BLaER1 treated with 17β-estradiol and CSF1 and Interleukin-3, amounts not matched to agents 10 nM and 100 nM (cell line): ENCODE data around the gene ATG5.
A peak's percentile ranks its signal among the peaks of the same experiment; 100 is the strongest.

Source experiments
- H3K27ac ChIP-seq, 11 experiments: shearing (Covaris generic); formaldehyde crosslinking; 2 replicates each; pipeline ENCODE4 v1.8.1; 2022
- H3K27me3 ChIP-seq, 11 experiments: shearing (Covaris generic); formaldehyde crosslinking; 2 replicates each; pipeline ENCODE4 v1.8.1; 2022
- H3K36me3 ChIP-seq, 11 experiments: shearing (Covaris generic); formaldehyde crosslinking; 2 replicates each; pipeline ENCODE4 v1.8.1; 2022
- H3K4me1 ChIP-seq, 10 experiments: shearing (Covaris generic); formaldehyde crosslinking; 2 replicates each; pipeline ENCODE4 v1.8.1; 2022
- H3K4me2 ChIP-seq, 11 experiments: shearing (Covaris generic); formaldehyde crosslinking; 2 replicates each; pipeline ENCODE4 v1.8.1; 2022
- H3K4me3 ChIP-seq, 10 experiments: shearing (Covaris generic); formaldehyde crosslinking; 2 replicates each; pipeline ENCODE4 v1.8.1; 2022
- H3K9ac ChIP-seq, 11 experiments: shearing (Covaris generic); formaldehyde crosslinking; 2 replicates each; pipeline ENCODE4 v1.8.1; 2022
- H3K9me3 ChIP-seq, 11 experiments: shearing (Covaris generic); formaldehyde crosslinking; replicated peaks in 1 of 11; 2 replicates each; pipeline ENCODE4 v1.8.1; 2022
- H4K20me1 ChIP-seq, 11 experiments: shearing (Covaris generic); formaldehyde crosslinking; 2 replicates each; pipeline ENCODE4 v1.8.1; 2022
- Cebpa-rat ChIP-seq, 11 experiments: shearing (Covaris generic); IDR thresholded peaks; 2 replicates each; pipeline ENCODE4 v1.8.1; 2022

Gene ATG5

DNA sequence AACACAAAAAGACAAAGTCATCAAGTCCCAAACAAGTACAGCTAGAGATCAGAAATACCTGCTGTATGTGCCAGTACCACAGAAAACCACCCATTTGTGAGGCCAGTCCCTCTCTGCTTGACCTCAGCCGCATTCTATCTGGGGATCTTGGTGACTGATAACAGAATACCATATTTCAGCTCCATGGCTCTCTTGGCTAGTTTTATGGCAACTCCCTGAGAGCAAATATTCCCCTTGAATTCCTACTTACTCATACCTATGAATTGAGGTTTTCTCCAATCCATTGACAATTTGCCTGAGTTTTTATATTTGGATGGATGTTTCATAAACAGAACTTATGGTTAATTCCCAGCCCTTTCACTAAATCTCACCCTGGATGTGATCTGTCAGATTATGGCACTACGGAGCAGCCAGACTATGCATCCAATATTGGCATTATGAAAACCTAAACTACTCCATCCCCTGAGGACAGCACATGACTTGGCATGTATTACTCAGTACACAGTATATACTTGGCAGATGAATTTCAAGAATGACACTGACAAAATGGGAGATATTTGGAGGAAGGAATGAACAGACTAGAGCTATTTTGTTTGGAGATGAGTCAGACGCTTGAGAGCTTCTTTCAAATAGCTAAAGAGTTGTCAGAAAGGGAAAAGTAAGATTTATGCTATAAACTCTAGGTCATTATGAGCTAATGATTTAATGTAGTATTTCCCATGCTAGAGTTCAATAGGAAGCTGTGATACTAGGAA lies 143.7 kb downstream of the ATG5 start:
- peaks cover 7 to 18% (median 12%) of the 10 kb centered on the region in 11 experiments; a peak in 21 of 22 replicates for H3K36me3 ChIP-seq
- no peak overlapping the region for H3K27ac ChIP-seq
- no peak for TF ChIP-seq Cebpa-rat (IDR thresholded peaks at IDR 0.05)
- no peak overlapping the region for H3K9ac ChIP-seq
- H4K20me1 ChIP-seq: no peaks in the 10 kb centered on the region
- no peaks in the 10 kb centered on the region for H3K9me3 ChIP-seq
- H3K4me1 ChIP-seq: peaks cover 11 to 22% (median 14%) of the 10 kb centered on the region in 10 experiments
- H3K27me3 ChIP-seq: no peaks in the 10 kb centered on the region
- H3K4me3 ChIP-seq: no peak overlapping the region
- no peak overlapping the region for H3K4me2 ChIP-seq

GRCh38 chr6:106180208-106180607 lies 145.4 kb downstream of the ATG5 start:
- H3K27ac ChIP-seq: no peak overlapping the region
- no peaks in the 10 kb centered on the region for H3K27me3 ChIP-seq
- peaks cover 11 to 35% (median 17%) of the 10 kb centered on the region in 10 experiments for H3K4me1 ChIP-seq
- no peak overlapping the region for H3K4me3 ChIP-seq
- H3K4me2 ChIP-seq: no peak overlapping the region
- H4K20me1 ChIP-seq: no peaks in the 10 kb centered on the region
- TF ChIP-seq Cebpa-rat (IDR thresholded peaks at IDR 0.05): no peak
- no peak overlapping the region for H3K9ac ChIP-seq
- H3K36me3 ChIP-seq: peaks cover 0 to 4% (median 0%) of the 10 kb centered on the region in 11 experiments; a peak in 2 of 22 replicates
- H3K9me3 ChIP-seq: no peaks in the 10 kb centered on the region

- H3K36me3 ChIP-seq: no peaks in the 10 kb centered on the region
- H3K27ac ChIP-seq: no peak overlapping the region
- H3K4me1 ChIP-seq: peaks cover 11 to 35% (median 17%) of the 10 kb centered on the region in 10 experiments
- H3K27me3 ChIP-seq: no peaks in the 10 kb centered on the region
- H4K20me1 ChIP-seq: no peaks in the 10 kb centered on the region
- H3K9me3 ChIP-seq: no peaks in the 10 kb centered on the region
- TF ChIP-seq Cebpa-rat (IDR thresholded peaks at IDR 0.05): no peak
- peak overlapping the region; percentile 5 to 56 (median 30); a peak in 18 of 22 replicates for H3K4me2 ChIP-seq
- no peak overlapping the region for H3K9ac ChIP-seq
- no peak overlapping the region for H3K4me3 ChIP-seq
Measured at GRCh38 chr6:106178900-106179299, 146.7 kb downstream of the ATG5 start.

DNA sequence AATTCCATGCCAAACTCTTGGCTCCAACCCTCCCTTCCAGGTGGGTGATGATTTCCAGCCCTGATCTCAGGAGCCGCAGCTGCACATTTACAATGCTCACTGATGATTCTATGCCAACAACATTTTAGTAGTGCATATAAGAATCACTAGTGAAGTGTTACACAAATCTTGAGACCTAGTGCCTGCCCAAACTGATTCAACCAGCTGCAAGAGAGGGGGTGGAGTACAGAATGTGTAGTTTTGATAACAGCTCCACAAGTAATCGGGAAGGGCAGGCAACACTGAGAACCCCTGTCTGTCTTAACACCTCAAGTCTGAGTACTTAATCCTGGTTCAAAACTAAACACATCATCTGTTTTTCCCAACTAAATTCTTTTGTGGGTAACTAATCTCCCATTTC lies 147.8 kb downstream of the ATG5 start:
- H3K4me2 ChIP-seq: 0 out of 22 replicates have a peak overlapping the region, but pooled peaks of 1 of the 11 experiments have one; percentile 31
- no peak overlapping the region for H3K27ac ChIP-seq
- H3K4me3 ChIP-seq: no peak overlapping the region
- H3K27me3 ChIP-seq: no peaks in the 10 kb centered on the region
- no peaks in the 10 kb centered on the region for H3K9me3 ChIP-seq
- peaks cover 11 to 35% (median 17%) of the 10 kb centered on the region in 10 experiments for H3K4me1 ChIP-seq
- H3K9ac ChIP-seq: no peak overlapping the region
- H4K20me1 ChIP-seq: no peaks in the 10 kb centered on the region
- H3K36me3 ChIP-seq: no peaks in the 10 kb centered on the region
- no peak for TF ChIP-seq Cebpa-rat (IDR thresholded peaks at IDR 0.05)

- Histone ChIP-seq H3K4me3 (no peak overlapping the region), H3K4me2 (no peak overlapping the region), H3K36me3 (no peaks in the 10 kb centered on the region), H3K9ac (no peak overlapping the region), H3K27me3 (no peaks in the 10 kb centered on the region), H3K4me1 (peaks cover 0 to 21% (median 2%) of the 10 kb centered on the region in 10 experiments; a peak in 11 of 20 replicates), H3K27ac (no peak overlapping the region), H4K20me1 (no peaks in the 10 kb centered on the region), H3K9me3 (no peaks in the 10 kb centered on the region)
- no peak for TF ChIP-seq Cebpa-rat (IDR thresholded peaks at IDR 0.05)
Measured at GRCh38 chr6:106173124-106173879, 152.3 kb downstream of the ATG5 start.

DNA sequence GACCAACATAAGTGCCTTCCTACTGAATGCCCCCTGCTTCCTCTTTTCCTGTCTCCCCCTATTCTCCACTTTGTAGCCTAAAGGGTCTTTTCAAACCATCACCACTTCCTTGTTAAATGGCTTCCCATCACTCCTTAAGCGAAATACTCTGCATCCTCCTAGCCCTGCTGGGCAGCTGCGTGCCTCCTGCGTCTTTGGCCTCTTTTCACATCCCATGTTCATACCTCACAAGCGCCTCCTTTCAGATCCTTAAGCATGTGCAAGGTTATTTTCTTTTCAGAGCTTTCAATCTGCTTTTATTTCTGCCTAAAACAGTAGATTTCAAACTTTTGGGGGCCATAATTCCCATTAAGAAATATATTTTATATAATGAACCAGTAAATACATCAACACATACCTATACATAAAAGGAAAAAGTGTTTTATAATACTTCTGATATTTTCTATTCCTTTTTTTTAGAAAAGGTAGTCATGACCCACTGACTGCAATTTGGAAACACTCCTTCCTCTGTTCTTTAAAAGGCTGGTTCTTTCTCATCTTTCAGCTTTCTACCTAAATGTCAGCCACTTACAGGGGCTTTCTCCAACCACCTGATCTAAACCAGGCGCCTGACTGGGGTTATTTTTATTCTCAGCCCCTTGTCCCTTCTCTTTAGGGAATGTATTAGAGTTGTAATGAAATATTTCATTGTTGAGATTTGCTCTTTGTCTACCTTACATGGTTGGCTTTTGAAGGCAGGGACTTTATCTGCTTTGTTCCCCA lies 155.3 kb downstream of the ATG5 start:
- H3K27me3 ChIP-seq: no peaks in the 10 kb centered on the region
- TF ChIP-seq Cebpa-rat (IDR thresholded peaks at IDR 0.05): no peak
- H3K4me3 ChIP-seq: no peak overlapping the region
- H3K4me2 ChIP-seq: no peak overlapping the region
- no peaks in the 10 kb centered on the region for H3K36me3 ChIP-seq
- no peaks in the 10 kb centered on the region for H3K9me3 ChIP-seq
- peaks cover 0 to 4% (median 0%) of the 10 kb centered on the region in 10 experiments; a peak in 5 of 20 replicates for H3K4me1 ChIP-seq
- H4K20me1 ChIP-seq: no peaks in the 10 kb centered on the region
- H3K27ac ChIP-seq: no peak overlapping the region
- no peak overlapping the region for H3K9ac ChIP-seq

- Histone ChIP-seq H3K36me3 (no peaks in the 10 kb centered on the region), H3K27me3 (no peaks in the 10 kb centered on the region), H4K20me1 (no peaks in the 10 kb centered on the region), H3K27ac (no peak overlapping the region), H3K9me3 (no peaks in the 10 kb centered on the region), H3K4me1 (peaks cover 1 to 10% (median 5%) of the 10 kb centered on the region in 10 experiments; a peak in 17 of 20 replicates), H3K4me3 (no peak overlapping the region), H3K9ac (no peak overlapping the region), H3K4me2 (no peak overlapping the region)
- no peak for TF ChIP-seq Cebpa-rat (IDR thresholded peaks at IDR 0.05)
Measured at GRCh38 chr6:106169517-106169916, 156.0 kb downstream of the ATG5 start.

- H3K4me1 ChIP-seq: peaks cover 14 to 21% (median 17%) of the 10 kb centered on the region in 10 experiments
- H3K27me3 ChIP-seq: no peaks in the 10 kb centered on the region
- no peak overlapping the region for H3K9ac ChIP-seq
- H3K36me3 ChIP-seq: no peaks in the 10 kb centered on the region
- no peaks in the 10 kb centered on the region for H3K9me3 ChIP-seq
- no peaks in the 10 kb centered on the region for H4K20me1 ChIP-seq
- no peak overlapping the region for H3K4me3 ChIP-seq
- H3K4me2 ChIP-seq: no peak overlapping the region
- H3K27ac ChIP-seq: no peak overlapping the region
- no peak for TF ChIP-seq Cebpa-rat (IDR thresholded peaks at IDR 0.05)
Measured at GRCh38 chr6:106168097-106168888, 157.3 kb downstream of the ATG5 start.
